Effector CD8-positive, alpha-beta T cell (primary cell): ENCODE results near the gene ZBED2.
A peak's percentile ranks its signal among the peaks of the same experiment; 100 is the strongest.
"Not testable (repeated sequence)": the region's sequence is repeated elsewhere in the genome, so short reads cannot be mapped to it uniquely, and the experiment has no call there.

Experiments used
- DNase-seq: peaks from one replicate; lab custom pipeline; 2025; lab: John Stamatoyannopoulos, UW

ZBED2 gene

DNA sequence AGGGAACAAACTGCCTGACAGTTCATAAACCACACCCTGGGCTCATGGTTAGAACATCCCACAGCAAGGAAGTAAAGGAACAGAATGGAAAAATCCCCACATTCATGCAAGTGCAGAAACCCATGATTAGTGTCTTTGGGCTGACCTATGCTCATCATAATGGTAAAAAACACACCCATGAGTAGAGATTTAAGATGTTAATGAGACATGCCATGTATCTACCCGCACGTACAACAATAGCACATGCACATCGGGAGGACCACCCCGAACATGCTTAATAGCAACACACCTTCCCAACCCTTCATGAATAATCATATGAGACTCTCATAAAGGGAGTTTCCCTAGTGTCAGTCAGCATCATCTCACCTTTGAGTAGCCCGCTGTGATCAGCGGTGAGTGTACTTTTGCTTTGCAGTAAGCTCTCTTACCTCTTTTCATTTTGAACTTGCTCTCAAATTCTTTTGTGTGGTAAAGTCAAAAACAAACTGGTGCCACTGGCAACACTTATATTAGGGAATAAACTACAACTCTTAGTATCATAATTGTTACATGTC lies 23.2 kb downstream of the ZBED2 start:
- DNase-seq: no peak

DNA sequence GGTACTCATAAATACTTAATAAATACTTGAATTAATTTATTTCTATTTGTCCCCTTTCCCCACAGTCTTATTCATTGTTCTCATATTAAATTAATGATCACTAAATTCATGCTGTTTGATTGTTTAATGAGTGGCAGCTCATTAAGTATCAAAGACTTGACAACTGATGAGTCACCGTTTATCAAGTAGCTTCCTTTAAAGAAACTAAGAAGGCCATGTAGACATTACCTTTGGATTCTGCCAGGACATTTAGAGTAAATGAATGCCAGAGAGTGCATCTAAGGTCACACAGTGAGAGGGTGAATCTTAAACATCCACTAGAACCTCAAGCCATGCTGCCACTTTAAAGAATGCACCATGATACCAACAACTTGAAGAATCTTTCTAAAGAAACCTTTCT lies 23.9 kb downstream of the ZBED2 start:
- DNase-seq: no peak

DNA sequence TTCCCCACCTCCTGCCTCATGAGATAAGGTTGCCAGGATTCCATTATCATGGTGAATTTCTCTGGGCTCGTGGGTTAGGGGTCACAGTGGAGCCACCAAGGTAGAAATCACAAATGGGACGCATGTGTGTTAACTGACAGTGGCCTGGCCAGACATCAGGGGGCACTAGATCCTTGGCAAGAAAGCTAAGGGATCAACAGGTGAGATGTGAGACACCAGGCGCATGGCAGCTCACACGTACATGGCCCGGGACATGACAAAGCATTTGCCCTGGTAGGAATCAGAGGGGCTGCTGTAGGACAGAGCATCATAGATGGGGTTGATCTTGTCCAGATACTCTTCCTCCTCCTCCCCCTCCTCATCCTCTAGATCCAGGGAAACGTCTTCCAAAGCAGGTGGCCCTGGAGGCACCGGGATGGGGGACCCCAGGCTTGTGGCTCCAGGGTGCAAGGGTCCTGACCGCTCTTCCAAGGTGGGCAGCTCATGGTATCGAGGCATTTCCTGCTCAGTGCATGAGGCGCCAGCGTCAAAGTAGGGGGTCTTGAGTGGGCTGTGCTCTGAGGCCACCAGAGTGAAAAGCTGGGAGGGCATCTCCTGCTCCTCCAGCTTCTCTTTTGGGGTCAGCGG lies 24.6 kb downstream of the ZBED2 start:
- no peak for DNase-seq

DNA sequence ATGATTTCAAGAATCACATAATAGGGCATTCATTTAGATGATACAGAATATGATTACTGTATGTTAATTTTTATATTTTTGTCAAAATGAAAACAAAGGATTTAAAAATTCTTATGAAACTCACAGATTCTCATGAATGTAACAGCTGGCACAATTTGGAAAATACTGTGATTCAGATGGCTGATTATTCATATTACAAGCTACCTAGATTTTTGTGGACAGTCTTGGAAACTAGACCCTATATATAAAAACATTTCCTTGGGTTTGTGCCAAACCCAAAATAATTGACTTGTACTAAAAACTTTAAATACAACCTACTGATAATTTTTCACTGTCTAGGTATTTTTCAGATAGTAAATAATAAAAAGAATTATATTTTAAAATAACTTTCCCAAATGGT lies 26.2 kb downstream of the ZBED2 start:
- DNase-seq: no peak

DNA sequence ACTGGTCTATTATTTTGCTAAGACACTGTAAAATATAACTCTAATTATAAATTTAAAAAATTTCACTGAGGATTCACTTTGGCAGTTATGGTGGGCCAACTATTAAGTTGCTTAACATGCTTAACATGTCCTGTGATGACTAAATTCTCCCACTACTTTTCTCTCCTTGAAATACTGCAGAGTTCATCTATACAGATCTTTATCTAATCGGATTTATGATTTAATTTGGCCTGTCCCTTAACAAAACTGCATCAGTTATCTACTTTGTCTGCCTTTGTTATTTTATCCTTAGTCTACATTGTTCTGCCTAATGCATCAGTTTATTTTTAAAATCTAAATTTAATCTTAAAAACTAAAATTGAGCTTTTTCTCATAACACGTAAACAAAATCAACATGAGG lies 26.8 kb downstream of the ZBED2 start:
- DNase-seq: no peak

DNA sequence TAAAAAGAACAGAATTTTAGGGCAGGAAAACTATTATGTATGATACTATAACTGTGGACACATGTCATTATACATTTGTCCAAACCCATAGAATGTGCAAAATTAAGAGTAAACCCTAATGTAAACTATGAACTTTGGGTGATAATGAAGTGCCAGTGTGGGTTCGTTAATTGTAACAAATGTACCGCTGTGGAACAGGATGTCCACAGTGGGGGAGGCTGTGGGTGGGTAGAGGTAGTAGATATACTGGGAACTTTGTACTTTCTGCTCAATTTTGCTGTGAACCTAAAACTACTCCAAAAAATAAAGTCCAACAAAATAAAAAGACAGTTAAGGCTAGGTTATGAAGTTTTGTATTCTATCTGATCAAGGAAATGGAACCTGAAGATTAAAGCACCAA lies 28.3 kb downstream of the ZBED2 start:
- no peak for DNase-seq

DNA sequence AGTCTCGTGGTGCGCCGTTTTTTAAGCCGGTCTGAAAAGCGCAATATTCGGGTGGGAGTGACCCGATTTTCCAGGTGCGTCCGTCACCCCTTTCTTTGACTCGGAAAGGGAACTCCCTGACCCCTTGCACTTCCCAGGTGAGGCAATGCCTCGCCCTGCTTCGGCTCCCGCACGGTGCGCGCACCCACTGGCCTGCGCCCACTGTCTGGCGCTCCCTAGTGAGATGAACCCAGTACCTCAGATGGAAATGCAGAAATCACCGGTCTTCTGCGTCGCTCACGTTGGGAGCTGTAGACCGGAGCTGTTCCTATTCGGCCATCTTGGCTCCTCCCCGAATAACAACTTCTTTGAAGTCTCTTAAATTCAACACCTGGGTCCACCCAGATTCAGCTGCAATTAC lies 33.2 kb downstream of the ZBED2 start:
- DNase-seq: not testable (repeated sequence)

DNA sequence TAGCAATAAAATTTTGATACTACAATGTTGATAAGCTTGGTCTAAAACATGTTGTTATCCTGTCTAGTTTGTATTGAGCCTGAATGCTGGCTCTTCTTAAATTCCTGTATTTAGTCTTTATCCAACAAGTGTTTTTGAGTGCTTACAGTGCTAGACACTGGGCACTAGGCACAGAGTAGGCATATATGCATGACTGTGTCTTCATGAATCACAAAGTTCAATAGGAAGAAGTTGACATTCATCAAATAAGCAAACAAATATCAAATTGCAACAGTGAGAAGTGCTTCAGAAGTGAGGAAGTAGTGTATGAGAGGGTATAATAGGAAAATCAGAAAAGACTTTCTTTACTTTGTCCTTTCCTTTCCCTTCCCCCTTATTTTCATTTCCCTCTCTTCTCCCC lies 46.4 kb downstream of the ZBED2 start:
- no peak for DNase-seq

DNA sequence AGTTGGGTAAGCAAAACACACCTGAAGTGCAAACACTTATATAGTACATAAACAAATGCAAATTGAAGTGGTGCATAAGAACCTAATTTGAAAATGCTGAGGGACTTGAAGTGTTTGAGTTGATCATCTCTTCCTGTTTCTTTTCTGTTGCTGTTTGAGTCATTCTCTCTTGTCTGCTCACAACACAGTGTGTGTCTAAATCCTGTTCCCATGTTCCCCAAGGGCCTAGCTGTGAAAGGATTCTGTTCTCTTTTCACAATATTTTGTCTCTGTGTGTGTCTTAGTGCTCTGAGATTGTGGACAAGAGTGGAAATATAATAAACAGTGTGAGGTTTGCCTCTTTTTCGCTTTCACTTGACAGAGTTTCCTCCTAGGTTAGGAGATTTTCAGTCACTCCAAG lies 47.1 kb downstream of the ZBED2 start:
- no peak for DNase-seq

DNA sequence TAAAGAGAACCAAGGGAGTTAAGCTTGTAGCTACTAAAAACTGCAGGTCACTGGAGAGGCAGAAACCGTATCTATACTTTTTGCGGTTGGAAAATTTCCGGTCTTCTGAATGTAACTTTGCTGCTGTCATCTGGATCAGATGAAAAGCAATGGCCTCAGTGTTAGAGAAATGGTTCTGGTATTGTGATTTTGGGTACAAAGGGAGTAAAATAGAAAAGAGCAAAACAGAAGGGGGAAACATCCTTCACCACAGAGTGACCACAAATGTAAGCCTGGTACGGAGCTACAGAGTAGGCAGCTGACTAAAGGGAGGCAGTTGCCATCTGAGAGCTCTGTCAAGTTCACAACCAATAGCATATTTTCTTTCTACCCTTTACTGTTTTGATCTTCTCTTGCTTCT lies 47.5 kb downstream of the ZBED2 start:
- peak; percentile 16 for DNase-seq

DNA sequence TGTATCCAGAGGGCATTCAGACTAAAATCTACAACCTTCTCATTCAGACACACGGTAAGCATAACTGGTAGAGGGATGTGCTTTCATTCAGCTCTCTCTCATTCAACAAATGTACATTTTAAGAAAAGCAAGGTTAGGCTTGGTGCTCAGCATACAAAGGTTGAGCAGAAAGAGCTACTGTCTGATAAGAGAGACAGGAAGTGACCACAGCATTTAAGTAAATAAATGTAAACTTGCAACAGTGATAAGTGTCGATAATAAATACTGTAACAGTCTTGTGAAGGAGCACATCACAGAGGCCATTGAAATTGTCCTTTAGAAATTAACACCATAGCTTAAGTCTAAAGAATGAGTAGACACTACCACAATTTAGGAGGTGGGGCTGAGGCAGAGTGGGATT lies 49.8 kb downstream of the ZBED2 start:
- no peak for DNase-seq
